Adipocyte (in vitro differentiated cells): ENCODE data around the gene TRPM8.

Experiments used
- DNase-seq: peaks from one replicate; pipeline ENCODE4 v3.0.0-alpha.2; 2015; ENCODE audit warnings: low read depth
- H3K27me3 ChIP-seq: replicated peaks from 2 replicates; pipeline ENCODE4 v1.7.0; 2013; ENCODE audit warnings: mild to moderate bottlenecking, low read length, moderate library complexity; ENCODE audit not compliant: control insufficient read depth, insufficient read depth
- H3K36me3 ChIP-seq: 2 replicates; pipeline ENCODE4 v1.7.0; 2013; ENCODE audit warnings: low read length, mild to moderate bottlenecking, moderate library complexity; ENCODE audit not compliant: control insufficient read depth, insufficient read depth, severe bottlenecking
- H3K4me1 ChIP-seq: 2 replicates; pipeline ENCODE4 v1.7.0; 2013; ENCODE audit warnings: mild to moderate bottlenecking, low read length, moderate library complexity; ENCODE audit not compliant: control insufficient read depth, insufficient read depth
- H3K4me3 ChIP-seq: 2 replicates; pipeline ENCODE4 v1.7.0; 2013; ENCODE audit warnings: mild to moderate bottlenecking, low read length, moderate library complexity
- H3K9ac ChIP-seq: 2 replicates; pipeline ENCODE4 v1.7.0; 2013; ENCODE audit warnings: mild to moderate bottlenecking, low read length, moderate library complexity
- H3K9me3 ChIP-seq: 2 replicates; pipeline ENCODE4 v1.7.0; 2013; ENCODE audit warnings: mild to moderate bottlenecking, low read length, moderate library complexity; ENCODE audit not compliant: control insufficient read depth

TRPM8 gene

DNA sequence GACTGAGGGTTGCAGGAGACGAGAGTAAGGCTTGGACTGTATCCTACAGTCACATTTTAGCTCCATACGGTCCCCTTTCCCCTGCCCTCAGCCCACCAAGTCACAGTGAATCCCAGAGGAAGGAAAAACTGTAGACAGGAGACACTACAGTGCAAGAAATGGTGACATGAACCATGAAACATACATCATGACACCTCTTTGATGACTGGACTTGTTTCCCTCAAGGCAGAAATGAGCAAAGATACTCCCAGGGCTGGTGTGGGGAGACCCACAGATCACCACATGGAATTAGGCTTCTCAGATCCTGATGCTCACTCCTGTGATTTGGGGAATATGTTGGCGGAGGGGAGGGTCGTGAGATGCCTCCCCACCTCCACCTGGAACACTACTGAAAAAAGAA is 85.1 kb downstream of the TRPM8 start:
- Histone ChIP-seq H3K4me3 (no peak overlapping the region), H3K9me3 (no peaks in the 10 kb centered on the region), H3K36me3 (no peaks in the 10 kb centered on the region), H3K9ac (no peak overlapping the region), H3K27me3 (no peaks in the 10 kb centered on the region), H3K4me1 (peaks cover 19% of the 10 kb centered on the region)
- DNase-seq, result no peak

DNA sequence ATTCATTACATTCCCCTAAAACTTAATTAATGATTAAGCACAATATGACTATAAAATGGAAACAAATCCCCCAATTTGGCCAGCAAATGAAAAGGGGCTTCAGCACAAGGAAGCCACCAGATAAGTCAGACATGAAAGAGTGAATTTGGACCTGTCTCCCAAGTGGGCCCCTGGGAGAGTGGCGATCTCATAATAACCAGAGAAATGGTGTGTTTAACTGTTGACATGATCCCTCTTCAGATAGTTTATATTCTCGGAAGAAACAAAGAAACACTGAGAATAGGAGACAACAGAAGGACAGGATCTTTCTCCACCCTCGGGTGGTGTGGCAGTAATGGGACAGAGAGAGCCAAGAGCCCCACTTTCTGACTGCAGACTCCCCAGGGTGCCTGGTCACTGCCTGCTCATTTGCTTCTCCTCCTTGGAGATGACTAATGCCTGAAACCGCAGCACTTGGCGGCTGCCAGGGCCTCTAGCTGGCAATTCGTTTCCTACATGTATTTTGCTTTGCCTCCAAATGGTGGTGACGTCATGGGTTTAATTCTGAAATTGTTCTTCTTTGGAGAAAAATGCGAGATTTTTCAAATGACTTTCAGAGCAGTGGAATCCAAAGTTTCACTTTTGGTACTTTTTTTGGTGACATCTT is 86.9 kb downstream of the TRPM8 start:
- H3K9ac ChIP-seq, result peak overlapping the region; percentile 32
- no peaks in the 10 kb centered on the region for H3K36me3 ChIP-seq
- peaks cover 19% of the 10 kb centered on the region for H3K4me1 ChIP-seq
- H3K27me3 ChIP-seq, result no peaks in the 10 kb centered on the region
- peak; percentile 95 for DNase-seq
- H3K4me3 ChIP-seq, result peak overlapping the region; percentile 52
- no peaks in the 10 kb centered on the region for H3K9me3 ChIP-seq

DNA sequence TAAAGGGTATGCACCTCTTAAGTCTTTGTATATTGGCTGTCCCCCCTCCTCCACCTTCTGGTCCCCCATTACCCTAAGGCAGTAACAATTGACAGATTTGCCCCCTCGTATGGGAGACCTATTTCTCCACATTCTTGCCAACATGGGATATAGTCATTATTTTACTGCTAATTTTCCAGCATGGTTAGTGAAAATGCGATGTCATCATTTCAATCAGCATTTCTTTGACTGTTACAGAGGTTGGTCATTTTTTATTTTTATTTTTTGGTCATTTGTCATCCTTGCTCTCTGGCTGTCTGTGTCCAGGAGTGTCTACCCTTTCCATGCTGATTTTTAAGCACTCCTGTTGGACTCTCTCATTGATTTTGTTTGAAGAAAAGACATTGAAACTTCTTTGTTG is 88.0 kb downstream of the TRPM8 start:
- no peak for DNase-seq
- Histone ChIP-seq H3K4me1 (peaks cover 19% of the 10 kb centered on the region), H3K4me3 (no peak overlapping the region), H3K9me3 (no peaks in the 10 kb centered on the region), H3K36me3 (no peaks in the 10 kb centered on the region), H3K9ac (no peak overlapping the region), H3K27me3 (no peaks in the 10 kb centered on the region)

DNA sequence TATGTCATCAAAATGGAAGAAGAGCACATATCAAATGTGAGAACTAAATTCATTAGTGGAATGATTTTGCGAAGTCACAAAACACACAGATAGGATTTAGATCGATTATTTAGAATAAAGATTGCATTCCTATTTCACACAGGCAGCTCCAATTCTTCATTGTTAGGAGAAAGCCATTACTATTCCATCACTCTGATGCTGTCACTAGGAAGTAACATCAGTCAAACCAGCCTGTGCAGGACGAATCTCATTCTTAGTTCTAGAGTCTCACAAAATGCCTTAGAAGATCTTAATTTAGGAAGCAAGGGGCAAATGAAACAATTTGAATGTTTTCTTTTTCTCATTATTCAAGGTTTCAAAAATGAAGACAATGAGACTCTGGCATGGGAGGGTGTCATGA is 89.3 kb downstream of the TRPM8 start:
- H3K36me3 ChIP-seq, result no peaks in the 10 kb centered on the region
- DNase-seq, result no peak
- H3K4me3 ChIP-seq, result no peak overlapping the region
- no peak overlapping the region for H3K9ac ChIP-seq
- H3K4me1 ChIP-seq, result peaks cover 19% of the 10 kb centered on the region
- peaks cover 7% of the 10 kb centered on the region for H3K9me3 ChIP-seq
- no peaks in the 10 kb centered on the region for H3K27me3 ChIP-seq

DNA sequence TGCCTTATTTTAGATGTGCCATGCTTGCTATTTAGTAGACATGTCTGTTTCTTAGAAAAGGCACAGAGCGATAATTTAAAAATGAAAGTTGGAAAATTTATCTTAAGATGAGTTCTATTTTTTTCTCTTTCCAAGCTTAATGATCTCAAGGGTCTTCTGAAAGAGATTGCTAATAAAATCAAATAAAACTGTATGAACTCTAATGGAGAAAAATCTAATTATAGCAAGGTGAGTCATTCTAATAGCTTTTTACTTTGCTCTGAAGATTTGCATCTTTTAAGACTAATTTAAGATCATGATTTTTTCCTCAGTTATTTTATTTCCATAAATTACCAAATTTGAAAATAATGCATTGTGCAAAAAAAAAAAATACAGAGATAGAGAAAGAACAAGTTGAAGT is 97.3 kb downstream of the TRPM8 start:
- H3K4me1 ChIP-seq, result no peaks in the 10 kb centered on the region
- no peak overlapping the region for H3K9ac ChIP-seq
- no peak for DNase-seq

DNA sequence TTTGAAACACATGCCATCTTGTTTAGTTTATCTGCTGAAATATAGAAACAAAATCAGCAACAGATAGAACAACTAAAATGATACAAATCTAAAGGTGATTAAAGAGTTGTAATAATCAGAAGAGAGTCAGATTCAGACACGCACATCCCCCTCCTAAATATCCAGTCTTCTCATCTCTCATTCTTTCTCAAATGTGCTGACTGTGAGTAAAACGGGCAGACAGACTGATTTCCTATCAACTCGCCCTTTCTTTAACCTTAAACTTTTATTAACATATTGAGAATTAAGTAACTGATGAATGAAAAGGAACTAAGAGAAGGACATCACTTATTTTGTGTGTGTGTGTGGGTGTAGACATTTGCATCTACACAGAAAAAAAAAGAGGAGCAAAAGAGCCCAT is 98.7 kb downstream of the TRPM8 start:
- Histone ChIP-seq H3K4me3 (no peak overlapping the region), H3K9me3 (peaks cover 5% of the 10 kb centered on the region), H3K4me1 (no peaks in the 10 kb centered on the region), H3K27me3 (no peaks in the 10 kb centered on the region), H3K36me3 (no peaks in the 10 kb centered on the region), H3K9ac (no peak overlapping the region)
- no peak for DNase-seq

More for the DNA sequence above, 97.3 kb downstream of the TRPM8 start:
- Histone ChIP-seq H3K4me3 (no peak overlapping the region), H3K9me3 (peaks cover 7% of the 10 kb centered on the region), H3K36me3 (no peaks in the 10 kb centered on the region), H3K27me3 (no peaks in the 10 kb centered on the region)

DNA sequence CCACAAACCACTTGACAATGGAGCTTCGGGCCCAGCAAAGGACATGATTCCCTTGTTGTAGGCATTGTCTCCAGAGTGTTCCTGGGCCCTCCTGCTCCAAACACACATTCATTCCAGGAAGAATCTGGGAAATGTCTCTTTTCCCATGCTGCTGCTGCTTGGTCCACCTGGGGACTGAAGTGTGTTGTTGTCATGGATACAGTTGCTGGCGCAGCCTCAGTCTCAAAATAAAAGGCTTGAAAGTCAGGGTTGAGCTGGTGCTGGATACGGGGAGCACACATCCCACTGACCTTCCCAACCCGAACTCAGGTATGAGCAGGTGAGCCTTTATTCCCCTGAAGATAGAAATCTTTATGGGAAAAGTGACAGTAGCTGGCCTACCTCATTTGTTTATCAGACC is 102.7 kb downstream of the TRPM8 start:
- Histone ChIP-seq H3K36me3 (no peaks in the 10 kb centered on the region), H3K27me3 (no peaks in the 10 kb centered on the region), H3K9me3 (peaks cover 6% of the 10 kb centered on the region), H3K9ac (no peak overlapping the region), H3K4me3 (no peak overlapping the region), H3K4me1 (no peaks in the 10 kb centered on the region)
- no peak for DNase-seq

DNA sequence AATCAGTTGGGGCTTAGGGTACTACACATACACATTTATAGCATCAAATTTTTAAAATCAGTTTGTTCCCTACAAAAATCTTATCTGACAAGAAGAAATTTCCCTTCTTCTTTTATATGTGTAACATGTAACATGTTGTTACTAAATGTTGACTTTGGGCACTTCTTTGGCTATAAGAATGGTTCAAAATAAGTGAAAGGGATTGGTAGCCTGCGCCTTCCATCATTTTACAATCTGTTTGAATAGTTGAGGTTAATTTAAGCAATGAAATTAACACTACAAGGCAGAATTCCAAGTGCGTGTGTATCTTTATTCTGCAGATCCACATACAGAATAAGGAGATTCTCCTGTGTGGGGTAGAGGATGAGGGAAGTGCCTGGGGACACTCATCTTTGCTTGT is 103.2 kb downstream of the TRPM8 start:
- DNase-seq, result no peak
- Histone ChIP-seq H3K4me1 (no peaks in the 10 kb centered on the region), H3K4me3 (no peak overlapping the region), H3K27me3 (no peaks in the 10 kb centered on the region), H3K9ac (no peak overlapping the region), H3K36me3 (no peaks in the 10 kb centered on the region), H3K9me3 (peaks cover 6% of the 10 kb centered on the region)

DNA sequence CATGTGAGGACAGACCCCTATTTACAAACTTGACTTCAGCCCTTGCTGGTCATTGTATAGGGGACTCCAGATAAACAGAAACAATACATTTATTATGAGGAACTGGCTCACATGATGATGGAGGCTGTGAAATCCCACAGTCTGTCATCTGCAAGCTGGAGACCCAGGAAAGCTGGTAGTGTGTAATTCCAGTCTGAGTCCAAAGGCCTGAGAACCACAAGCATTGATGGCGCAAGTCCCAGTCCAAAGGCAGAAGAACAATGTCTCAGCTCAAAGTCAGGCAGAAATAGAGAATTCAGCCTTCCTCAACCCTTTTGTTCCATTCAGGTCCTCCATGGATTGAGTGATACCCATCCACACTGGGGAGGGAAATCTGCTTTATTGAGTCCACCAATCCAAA is 105.3 kb downstream of the TRPM8 start:
- Histone ChIP-seq H3K36me3 (no peaks in the 10 kb centered on the region), H3K4me3 (no peak overlapping the region), H3K4me1 (peaks cover 5% of the 10 kb centered on the region), H3K9ac (no peak overlapping the region), H3K9me3 (peaks cover 6% of the 10 kb centered on the region), H3K27me3 (no peaks in the 10 kb centered on the region)
- DNase-seq, result no peak

DNA sequence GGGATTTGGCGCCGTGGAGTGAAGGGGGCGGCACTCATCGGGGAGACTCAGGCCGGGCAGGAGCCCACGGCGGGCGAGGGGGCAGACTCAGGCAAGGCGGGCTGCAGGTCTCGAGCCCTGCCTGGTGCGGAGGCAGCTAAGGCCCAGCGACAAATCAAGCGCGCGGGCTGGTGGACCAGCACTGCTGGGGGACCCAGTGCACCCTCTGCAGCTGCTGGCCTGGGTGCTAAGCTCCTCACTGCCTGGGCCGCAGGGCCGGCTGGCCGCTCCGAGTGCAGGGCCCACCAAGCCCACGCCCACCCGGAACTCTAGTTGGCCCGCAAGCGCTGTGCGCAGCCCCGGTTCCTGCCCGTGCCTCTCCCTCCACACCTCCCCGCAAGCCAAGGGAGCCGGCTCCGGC is 107.1 kb downstream of the TRPM8 start:
- Histone ChIP-seq H3K4me1 (peaks cover 5% of the 10 kb centered on the region), H3K4me3 (no peak overlapping the region), H3K9me3 (peaks cover 6% of the 10 kb centered on the region), H3K36me3 (no peaks in the 10 kb centered on the region), H3K9ac (no peak overlapping the region), H3K27me3 (no peaks in the 10 kb centered on the region)
- DNase-seq, result no peak

DNA sequence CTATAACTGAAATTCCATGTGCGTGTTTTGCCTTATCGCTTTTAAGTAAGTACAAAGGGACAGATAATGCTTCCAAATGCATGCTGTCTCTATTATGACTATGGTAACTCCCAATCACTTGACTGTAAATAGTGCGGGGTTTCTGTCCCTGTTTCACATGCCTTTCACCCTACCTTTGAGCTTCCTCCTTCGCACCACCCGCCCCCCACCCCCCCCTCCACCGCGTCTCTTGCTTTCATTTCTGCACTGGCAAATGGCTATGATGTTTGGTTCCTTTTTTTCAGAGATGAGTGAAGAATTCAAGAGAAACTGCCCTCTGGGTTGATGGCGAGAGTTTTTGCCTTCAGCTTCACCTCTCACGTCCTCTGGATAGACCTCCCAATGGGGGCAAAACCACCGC is 108.3 kb downstream of the TRPM8 start:
- Histone ChIP-seq H3K9me3 (peaks cover 6% of the 10 kb centered on the region), H3K27me3 (no peaks in the 10 kb centered on the region), H3K4me3 (peak overlapping the region; percentile 79), H3K36me3 (no peaks in the 10 kb centered on the region), H3K9ac (peak overlapping the region; percentile 12), H3K4me1 (peaks cover 5% of the 10 kb centered on the region)
- no peak for DNase-seq

DNA sequence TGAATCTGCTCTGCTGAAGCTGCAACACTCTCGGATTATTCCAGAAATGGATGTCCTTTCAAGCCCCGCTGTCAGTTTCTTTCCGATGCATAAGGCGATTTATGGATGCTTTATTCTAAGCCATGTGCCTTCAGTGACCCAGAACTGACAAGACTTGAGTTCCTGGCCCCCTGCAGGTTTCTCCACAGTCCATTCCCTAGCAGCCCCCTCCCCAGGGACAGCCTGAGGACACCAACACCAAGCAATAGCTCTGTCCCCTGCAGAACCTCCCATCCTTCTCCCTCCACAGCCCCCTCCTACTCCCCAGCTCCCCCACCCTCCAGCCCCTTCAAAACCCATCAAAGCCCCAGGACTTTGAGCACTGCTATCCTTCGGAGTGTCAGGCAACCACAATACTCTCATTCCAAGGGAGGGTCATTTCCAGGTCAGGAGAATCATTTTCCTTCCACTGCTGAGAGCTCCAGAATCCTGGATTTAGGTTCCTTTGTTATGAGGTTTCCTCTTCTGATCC is 108.8 kb downstream of the TRPM8 start:
- H3K9ac ChIP-seq, result peak overlapping the region; percentile 12
- H3K27me3 ChIP-seq, result no peaks in the 10 kb centered on the region
- H3K4me1 ChIP-seq, result peaks cover 5% of the 10 kb centered on the region
- no peaks in the 10 kb centered on the region for H3K36me3 ChIP-seq
- H3K4me3 ChIP-seq, result peak overlapping the region; percentile 79
- H3K9me3 ChIP-seq, result peaks cover 6% of the 10 kb centered on the region
- DNase-seq, result peak; percentile 10
